ENCODE data around the gene TNS3.

The TNS3 gene

GRCh38 chr7:47557694-47558670 is 23.9 kb downstream of the TNS3 start:
- Histone ChIP-seq H3K9me3 (ENCODE audit: low read length) (peaks cover 2% of the 10 kb centered on the region), H3K36me3 (ENCODE audit: insufficient read depth, low read length) (no peaks in the 10 kb centered on the region), H3K27me3 (ENCODE audit: insufficient read depth, low read length) (no peaks in the 10 kb centered on the region), H3K4me3 (ENCODE audit: low read length) (no peak overlapping the region), H3K4me1 (ENCODE audit: insufficient read depth, low read length) (no peaks in the 10 kb centered on the region), H2AFZ (ENCODE audit: low read depth, low read length) (no peak overlapping the region)

GRCh38 chr7:47557317-47557693 is 24.6 kb downstream of the TNS3 start:
- Histone ChIP-seq H3K9me3 (ENCODE audit: low read length) (peaks cover 2% of the 10 kb centered on the region), H3K4me1 (ENCODE audit: insufficient read depth, low read length) (no peaks in the 10 kb centered on the region), H3K36me3 (ENCODE audit: insufficient read depth, low read length) (no peaks in the 10 kb centered on the region)

GRCh38 chr7:47556511-47557180 is 25.3 kb downstream of the TNS3 start:
- no peaks in the 10 kb centered on the region for H3K27me3 ChIP-seq (ENCODE audit: insufficient read depth, low read length)

More at GRCh38 chr7:47557317-47557693, 24.6 kb downstream of the TNS3 start:
- Histone ChIP-seq H2AFZ (ENCODE audit: low read depth, low read length) (no peak overlapping the region), H3K4me3 (ENCODE audit: low read length) (no peak overlapping the region), H3K27me3 (ENCODE audit: insufficient read depth, low read length) (no peaks in the 10 kb centered on the region)

GRCh38 chr7:47553309-47553708 is 28.6 kb downstream of the TNS3 start:
- Histone ChIP-seq H3K27me3 (ENCODE audit: insufficient read depth, low read length) (no peaks in the 10 kb centered on the region), H3K4me3 (ENCODE audit: low read length) (no peak overlapping the region), H3K36me3 (ENCODE audit: insufficient read depth, low read length) (no peaks in the 10 kb centered on the region), H3K4me1 (ENCODE audit: insufficient read depth, low read length) (no peaks in the 10 kb centered on the region), H2AFZ (ENCODE audit: low read depth, low read length) (no peak overlapping the region), H3K9me3 (ENCODE audit: low read length) (no peaks in the 10 kb centered on the region)

More at GRCh38 chr7:47556511-47557180, 25.3 kb downstream of the TNS3 start:
- H3K4me3 ChIP-seq (ENCODE audit: low read length) = no peak overlapping the region
- H2AFZ ChIP-seq (ENCODE audit: low read depth, low read length) = no peak overlapping the region
- H3K4me1 ChIP-seq (ENCODE audit: insufficient read depth, low read length) = no peaks in the 10 kb centered on the region
- no peaks in the 10 kb centered on the region for H3K36me3 ChIP-seq (ENCODE audit: insufficient read depth, low read length)
- peaks cover 2% of the 10 kb centered on the region for H3K9me3 ChIP-seq (ENCODE audit: low read length)

- no peaks in the 10 kb centered on the region for H3K4me1 ChIP-seq (ENCODE audit: insufficient read depth, low read length)
- H3K4me3 ChIP-seq (ENCODE audit: low read length) = no peak overlapping the region
- H3K9me3 ChIP-seq (ENCODE audit: low read length) = no peaks in the 10 kb centered on the region
- no peaks in the 10 kb centered on the region for H3K27me3 ChIP-seq (ENCODE audit: insufficient read depth, low read length)
- H2AFZ ChIP-seq (ENCODE audit: low read depth, low read length) = no peak overlapping the region
- no peaks in the 10 kb centered on the region for H3K36me3 ChIP-seq (ENCODE audit: insufficient read depth, low read length)
Observed at GRCh38 chr7:47552621-47553020, 29.3 kb downstream of the TNS3 start.

GRCh38 chr7:47551668-47552440 is 30.1 kb downstream of the TNS3 start:
- Histone ChIP-seq H3K9me3 (ENCODE audit: low read length) (no peaks in the 10 kb centered on the region), H3K4me1 (ENCODE audit: insufficient read depth, low read length) (no peaks in the 10 kb centered on the region), H2AFZ (ENCODE audit: low read depth, low read length) (no peak overlapping the region), H3K4me3 (ENCODE audit: low read length) (no peak overlapping the region), H3K27me3 (ENCODE audit: insufficient read depth, low read length) (no peaks in the 10 kb centered on the region), H3K36me3 (ENCODE audit: insufficient read depth, low read length) (no peaks in the 10 kb centered on the region)

GRCh38 chr7:47550788-47551470 is 31.0 kb downstream of the TNS3 start:
- Histone ChIP-seq H3K36me3 (ENCODE audit: insufficient read depth, low read length) (no peaks in the 10 kb centered on the region), H3K4me3 (ENCODE audit: low read length) (no peak overlapping the region), H3K9me3 (ENCODE audit: low read length) (no peaks in the 10 kb centered on the region), H3K27me3 (ENCODE audit: insufficient read depth, low read length) (no peaks in the 10 kb centered on the region), H3K4me1 (ENCODE audit: insufficient read depth, low read length) (no peaks in the 10 kb centered on the region), H2AFZ (ENCODE audit: low read depth, low read length) (no peak overlapping the region)

- no peaks in the 10 kb centered on the region for H3K36me3 ChIP-seq (ENCODE audit: insufficient read depth, low read length)
- no peaks in the 10 kb centered on the region for H3K27me3 ChIP-seq (ENCODE audit: insufficient read depth, low read length)
- H3K9me3 ChIP-seq (ENCODE audit: low read length) = no peaks in the 10 kb centered on the region
- no peak overlapping the region for H3K4me3 ChIP-seq (ENCODE audit: low read length)
- H3K4me1 ChIP-seq (ENCODE audit: insufficient read depth, low read length) = no peaks in the 10 kb centered on the region
- no peak overlapping the region for H2AFZ ChIP-seq (ENCODE audit: low read depth, low read length)
Observed at GRCh38 chr7:47549916-47550315, 32.0 kb downstream of the TNS3 start.

- H2AFZ ChIP-seq (ENCODE audit: low read depth, low read length) = no peak overlapping the region
- H3K36me3 ChIP-seq (ENCODE audit: insufficient read depth, low read length) = no peaks in the 10 kb centered on the region
- no peaks in the 10 kb centered on the region for H3K27me3 ChIP-seq (ENCODE audit: insufficient read depth, low read length)
- no peaks in the 10 kb centered on the region for H3K4me1 ChIP-seq (ENCODE audit: insufficient read depth, low read length)
- H3K9me3 ChIP-seq (ENCODE audit: low read length) = no peaks in the 10 kb centered on the region
- H3K4me3 ChIP-seq (ENCODE audit: low read length) = no peak overlapping the region
Observed at GRCh38 chr7:47549397-47549796, 32.5 kb downstream of the TNS3 start.

GRCh38 chr7:47548546-47548945 is 33.4 kb downstream of the TNS3 start:
- Histone ChIP-seq H3K36me3 (ENCODE audit: insufficient read depth, low read length) (no peaks in the 10 kb centered on the region), H3K9me3 (ENCODE audit: low read length) (no peaks in the 10 kb centered on the region), H3K4me3 (ENCODE audit: low read length) (no peak overlapping the region), H3K27me3 (ENCODE audit: insufficient read depth, low read length) (no peaks in the 10 kb centered on the region), H2AFZ (ENCODE audit: low read depth, low read length) (no peak overlapping the region), H3K4me1 (ENCODE audit: insufficient read depth, low read length) (no peaks in the 10 kb centered on the region)

GRCh38 chr7:47546733-47547494 is 35.0 kb downstream of the TNS3 start:
- no peaks in the 10 kb centered on the region for H3K36me3 ChIP-seq (ENCODE audit: insufficient read depth, low read length)
- no peaks in the 10 kb centered on the region for H3K9me3 ChIP-seq (ENCODE audit: low read length)
- H3K4me1 ChIP-seq (ENCODE audit: insufficient read depth, low read length) = no peaks in the 10 kb centered on the region
- no peak overlapping the region for H3K4me3 ChIP-seq (ENCODE audit: low read length)
- no peaks in the 10 kb centered on the region for H3K27me3 ChIP-seq (ENCODE audit: insufficient read depth, low read length)
- H2AFZ ChIP-seq (ENCODE audit: low read depth, low read length) = no peak overlapping the region

- no peaks in the 10 kb centered on the region for H3K9me3 ChIP-seq (ENCODE audit: low read length)
- no peaks in the 10 kb centered on the region for H3K36me3 ChIP-seq (ENCODE audit: insufficient read depth, low read length)
- H3K27me3 ChIP-seq (ENCODE audit: insufficient read depth, low read length) = no peaks in the 10 kb centered on the region
- no peaks in the 10 kb centered on the region for H3K4me1 ChIP-seq (ENCODE audit: insufficient read depth, low read length)
- H2AFZ ChIP-seq (ENCODE audit: low read depth, low read length) = no peak overlapping the region
- H3K4me3 ChIP-seq (ENCODE audit: low read length) = no peak overlapping the region
Observed at GRCh38 chr7:47546171-47546570, 35.7 kb downstream of the TNS3 start.
